GM23338 (cell line): ENCODE data around the gene SMIM15. TPM values are rescaled to one million over a fixed set of nuclear protein-coding genes. Genes with fewer than 3 reads are reported as not detected.

Experiments
- ATAC-seq: fragments of 200-7000 bp; cut with Tn5 transposase; 3 replicates; pipeline ENCODE4 v1.9.1; 2020
- DNase-seq: peaks from one replicate; pipeline ENCODE4 v3.0.0-alpha.2; 2015; ENCODE audit warnings: low spot score
- H2AFZ ChIP-seq: fragments of 200-600 bp; sonication (generic); 2 replicates; pipeline ENCODE4 v1.8.0; 2016; ENCODE audit warnings: antibody characterized with exemption, mild to moderate bottlenecking, moderate library complexity
- H3F3A ChIP-seq: fragments of 200-600 bp; sonication (generic); replicated peaks from 2 replicates; pipeline ENCODE4 v1.8.0; 2017; ENCODE audit warnings: antibody characterized with exemption, mixed run types, low read depth
- H3K27ac ChIP-seq: fragments of 200-600 bp; sonication (generic); 2 replicates; pipeline ENCODE4 v1.6.1; 2016; ENCODE audit warnings: low read depth
- H3K27me3 ChIP-seq: fragments of 200-600 bp; sonication (generic); 2 replicates; pipeline ENCODE4 v1.8.0; 2016; ENCODE audit warnings: mild to moderate bottlenecking, mixed run types, moderate library complexity; ENCODE audit not compliant: insufficient read depth
- H3K36me3 ChIP-seq: fragments of 200-600 bp; sonication (generic); 2 replicates; pipeline ENCODE4 v1.8.0; 2016; ENCODE audit warnings: mild to moderate bottlenecking; ENCODE audit not compliant: insufficient read depth
- H3K4me1 ChIP-seq: fragments of 200-600 bp; sonication (generic); 2 replicates; pipeline ENCODE4 v1.8.0; 2016; ENCODE audit warnings: mild to moderate bottlenecking, moderate library complexity; ENCODE audit not compliant: insufficient read depth
- H3K4me2 ChIP-seq: fragments of 200-600 bp; sonication (generic); 2 replicates; pipeline ENCODE4 v1.7.1; 2017; ENCODE audit warnings: mixed run types
- H3K4me3 ChIP-seq: fragments of 200-600 bp; sonication (generic); 2 replicates; pipeline ENCODE4 v1.6.1; 2016; ENCODE audit warnings: mixed run types
- H3K79me2 ChIP-seq: fragments of 200-600 bp; sonication (generic); replicated peaks from 2 replicates; pipeline ENCODE4 v1.8.0; 2017; ENCODE audit warnings: mild to moderate bottlenecking; ENCODE audit not compliant: insufficient read depth
- H3K9me2 ChIP-seq: fragments of 200-600 bp; sonication (generic); 2 replicates; pipeline ENCODE4 v1.8.0; 2017; ENCODE audit not compliant: insufficient read depth
- H4K20me1 ChIP-seq: fragments of 200-600 bp; sonication (generic); replicated peaks from 2 replicates; pipeline ENCODE4 v1.8.0; 2017; ENCODE audit warnings: mild to moderate bottlenecking; ENCODE audit not compliant: insufficient read depth
- H3K27ac Mint-ChIP-seq: 2 replicates; pipeline ENCODE4 v1.8.0; 2020; ENCODE audit warnings: inconsistent platforms, mild to moderate bottlenecking, moderate library complexity, mixed read lengths
- H3K27me3 Mint-ChIP-seq: 3 replicates; pipeline ENCODE4 v1.8.0; 2022; ENCODE audit warnings: low read depth, mild to moderate bottlenecking, moderate library complexity, mixed read lengths, inconsistent platforms; ENCODE audit not compliant: insufficient read depth, poor library complexity
- H3K36me3 Mint-ChIP-seq: 3 replicates; pipeline ENCODE4 v1.8.0; 2021; ENCODE audit warnings: low read depth, mild to moderate bottlenecking, inconsistent platforms, moderate library complexity, mixed read lengths
- H3K4me1 Mint-ChIP-seq: 3 replicates; pipeline ENCODE4 v1.8.0; 2020; ENCODE audit warnings: mild to moderate bottlenecking, inconsistent platforms, mixed read lengths
- H3K4me3 Mint-ChIP-seq: 3 replicates; pipeline ENCODE4 v1.8.0; 2021; ENCODE audit warnings: moderate library complexity, mild to moderate bottlenecking, inconsistent platforms, mixed read lengths
- H3K9me3 Mint-ChIP-seq: 3 replicates; pipeline ENCODE4 v1.8.0; 2020; ENCODE audit warnings: moderate library complexity, mild to moderate bottlenecking, inconsistent platforms, mixed read lengths
- CREB1 ChIP-seq: fragments of 250-450 bp; sonication (Bioruptor Pico); IDR thresholded peaks from 2 replicates; pipeline ENCODE4 v1.5.0; 2020; ENCODE audit warnings: low read depth, mild to moderate bottlenecking, moderate library complexity
- CTCF ChIP-seq, 2 experiments: fragments of 200-600 bp in 1 of 2; sonication (generic) in 1 of 2; conservative IDR thresholded peaks; 2 replicates each; pipeline versions ENCODE4 v1.5.1 to v1.6.1; 2016 to 2017; ENCODE audit warnings: antibody characterized with exemption in 2 of 2, low read depth in 2 of 2, mild to moderate bottlenecking in 2 of 2, moderate library complexity in 1 of 2
- ETS1 ChIP-seq: IDR thresholded peaks from 2 replicates; pipeline ENCODE4 v1.6.1; 2016; ENCODE audit warnings: antibody characterized with exemption
- EZH2 ChIP-seq: fragments of 200-600 bp; sonication (generic); IDR thresholded peaks from one replicate; pipeline ENCODE4 v1.8.0; 2017; ENCODE audit warnings: antibody characterized with exemption, mild to moderate bottlenecking, low read depth; ENCODE audit not compliant: unreplicated experiment
- EZH2phosphoT487 ChIP-seq: fragments of 200-600 bp; sonication (generic); IDR thresholded peaks from one replicate; pipeline ENCODE4 v1.8.1; 2018; ENCODE audit warnings: antibody characterized with exemption; ENCODE audit not compliant: unreplicated experiment
- JUNB ChIP-seq: IDR thresholded peaks from one replicate; pipeline ENCODE4 v1.6.1; 2016; ENCODE audit warnings: antibody characterized with exemption; ENCODE audit not compliant: unreplicated experiment
- NANOG ChIP-seq: IDR thresholded peaks from 2 replicates; pipeline ENCODE4 v1.6.1; 2016; ENCODE audit warnings: antibody characterized with exemption, borderline replicate concordance
- POLR2AphosphoS5 ChIP-seq: IDR thresholded peaks from 2 replicates; pipeline ENCODE4 v1.6.1; 2016; ENCODE audit warnings: antibody characterized with exemption, low read depth
- STAT1 ChIP-seq: IDR thresholded peaks from one replicate; pipeline ENCODE4 v1.6.1; 2016; ENCODE audit warnings: antibody characterized with exemption; ENCODE audit not compliant: unreplicated experiment
- ZNF114 ChIP-seq: fragments of 250-450 bp; sonication (Bioruptor Pico); IDR thresholded peaks from 2 replicates; pipeline ENCODE4 v1.5.0; 2020; ENCODE audit warnings: mild to moderate bottlenecking, moderate library complexity
- ZNF331 ChIP-seq: fragments of 250-450 bp; sonication (Bioruptor Pico); IDR thresholded peaks from 2 replicates; pipeline ENCODE4 v1.5.0; 2020; ENCODE audit warnings: low read depth, mild to moderate bottlenecking, moderate library complexity
- long read RNA-seq: library from polyadenylated mRNA; unstranded; transcript quantifications from one replicate; pipeline ENCODE4 v2.0.0, GENCODE V29; 2020; ENCODE audit not compliant: unreplicated experiment
- polyA plus RNA-seq: library from polyadenylated mRNA; unstranded; fragments of >200 nt; fragmentation: Nextera tagmentation; extraction: Ambion mirVana; gene quantifications from 2 replicates; pipeline ENCODE4 v1.2.1, GENCODE V29; 2016
- total RNA-seq: library from RNA; depleted of rRNA; stranded (reverse); fragments of >200 nt; shearing (Covaris generic); gene quantifications from 2 replicates; pipeline ENCODE4 v1.2.3, GENCODE V29; 2014; rRNA removed

The SMIM15 gene
- total RNA-seq, result 33.4 and 45.7 TPM in 2 replicates
- 42.2 and 53.9 TPM in 2 replicates for polyA plus RNA-seq
- long read RNA-seq, transcript SMIM15-201 (3 exons, 2,889 nt), result major isoform, 32 of 33 reads
- long read RNA-seq, partial matches to known transcripts, result 0 of 33 reads
- long read RNA-seq, other reads (novel, unspliced or antisense), result 1 of 33 reads

GRCh38 chr5:61162010-61162831 lies at the start of gene SMIM15:
Gene SMIM15 (minus strand): TSS chr5:61162468. CDS start chr5:61160171, 2,297 bp downstream.
- H3K27me3 Mint-ChIP-seq, result peaks cover 2% of the 10 kb centered on the region
- ATAC-seq (peak; percentile 96), DNase-seq (peak; percentile 91)
- H3K27me3 ChIP-seq, result no peaks in the 10 kb centered on the region
- H3K79me2 ChIP-seq, result peaks cover 57% of the 10 kb centered on the region
- H3K4me1 ChIP-seq, result peaks cover 18% of the 10 kb centered on the region
- peak within 1 kb of the TSS; percentile 86; the same call in 1 of the 2 replicates for H3K27ac ChIP-seq
- peak within 1 kb of the TSS; percentile 93 for H3K4me3 Mint-ChIP-seq
- H4K20me1 ChIP-seq, result peaks cover 10% of the 10 kb centered on the region
- H3K4me1 Mint-ChIP-seq, result peaks cover 11% of the 10 kb centered on the region
- H3K36me3 Mint-ChIP-seq, result peaks cover 61% of the 10 kb centered on the region
- H3K36me3 ChIP-seq, result peaks cover 25% of the 10 kb centered on the region
- no peaks in the 10 kb centered on the region for H3K9me2 ChIP-seq
- peak within 1 kb of the TSS; percentile 98 for H3K4me3 ChIP-seq
- H3K27ac Mint-ChIP-seq, result peak within 1 kb of the TSS; percentile 95
- no peak for TF ChIP-seq ZNF114 (CRISPR knock-in tag)
- peak; percentile 82 for TF ChIP-seq POLR2AphosphoS5
- TF ChIP-seq STAT1, result no peak
- peak; percentile 41; the same call in 1 of the 2 replicates for TF ChIP-seq CREB1 (CRISPR knock-in tag)
- TF ChIP-seq ETS1, result peak; percentile 62
- peak within 1 kb of the TSS; percentile 99 for H2AFZ ChIP-seq
- no peaks in the 10 kb centered on the region for H3F3A ChIP-seq
- peak within 1 kb of the TSS; percentile 88 for H3K4me2 ChIP-seq
- H3K9me3 Mint-ChIP-seq, result peaks cover 18% of the 10 kb centered on the region; the same call in 2 of the 3 replicates

GRCh38 chr5:61207884-61208283 lies 45.6 kb upstream of the SMIM15 start:
- no peak for DNase-seq
- TF ChIP-seq CREB1 (CRISPR knock-in tag) (no peak), ZNF114 (CRISPR knock-in tag) (no peak), EZH2phosphoT487 (no peak), CTCF (conservative IDR thresholded peaks at IDR 0.05; ENCODE audit: low read depth in 2 of 2) (no peak), POLR2AphosphoS5 (no peak), ZNF331 (no peak), JUNB (no peak), ETS1 (no peak), NANOG (no peak), EZH2 (no peak)

More at GRCh38 chr5:61207884-61208283, 45.6 kb upstream of the SMIM15 start:
- H3K9me3 Mint-ChIP-seq, result peaks cover 51% of the 10 kb centered on the region
- Histone ChIP-seq H3K27ac (no peak overlapping the region), H4K20me1 (no peaks in the 10 kb centered on the region), H3K4me3 (no peak overlapping the region), H3K4me2 (no peak overlapping the region), H3K27me3 (no peaks in the 10 kb centered on the region), H3K9me2 (peaks cover 3% of the 10 kb centered on the region; the same call in 1 of the 2 replicates), H3F3A (no peaks in the 10 kb centered on the region), H3K79me2 (no peaks in the 10 kb centered on the region), H2AFZ (no peak overlapping the region), H3K36me3 (no peaks in the 10 kb centered on the region), H3K4me1 (no peaks in the 10 kb centered on the region)
- no peaks in the 10 kb centered on the region for H3K4me1 Mint-ChIP-seq
- H3K36me3 Mint-ChIP-seq, result peaks cover 38% of the 10 kb centered on the region
- ATAC-seq, result no peak
- no peak overlapping the region for H3K4me3 Mint-ChIP-seq
- no peak overlapping the region for H3K27ac Mint-ChIP-seq
- peaks cover 2% of the 10 kb centered on the region for H3K27me3 Mint-ChIP-seq
